Epidermal melanocyte (primary cell): ENCODE data around the gene BCL2L13.
A peak's percentile ranks its signal among the peaks of the same experiment; 100 is the strongest.
"Not testable (repeated sequence)": the region's sequence is repeated elsewhere in the genome, so short reads cannot be mapped to it uniquely, and the experiment has no call there.

Source experiments
- DNase-seq: peaks from one replicate; pipeline ENCODE4 v3.0.0; 2011; ENCODE audit warnings: low spot score; ENCODE audit not compliant: insufficient read length

BCL2L13 gene

GRCh38 chr22:17636850-17637249 is 1.7 kb upstream of the BCL2L13 start:
- DNase-seq: not testable (repeated sequence)

- no peak for DNase-seq
Measured at GRCh38 chr22:17637490-17638181, 921 bp upstream of the BCL2L13 start.

- peak; percentile 44 for DNase-seq
Measured at GRCh38 chr22:17638182-17638431, 450 bp upstream of the BCL2L13 start.

GRCh38 chr22:17639247-17639741 is 737 bp downstream of the BCL2L13 start:
- DNase-seq: peak; percentile 43

GRCh38 chr22:17641269-17641668 is 2.7 kb downstream of the BCL2L13 start:
- DNase-seq: no peak

GRCh38 chr22:17642357-17642756 is 3.8 kb downstream of the BCL2L13 start:
- DNase-seq: not testable (repeated sequence)

GRCh38 chr22:17647452-17647851 is 8.9 kb downstream of the BCL2L13 start:
- DNase-seq: no peak

- DNase-seq: no peak
Measured at GRCh38 chr22:17647991-17648390, 9.4 kb downstream of the BCL2L13 start.

- DNase-seq: no peak
Measured at GRCh38 chr22:17648569-17648968, 10.0 kb downstream of the BCL2L13 start.

GRCh38 chr22:17655289-17655688 is 16.7 kb downstream of the BCL2L13 start:
- no peak for DNase-seq

- DNase-seq: no peak
Measured at GRCh38 chr22:17656870-17657395, 18.4 kb downstream of the BCL2L13 start.

- DNase-seq: no peak
Measured at GRCh38 chr22:17664414-17665055, 26.0 kb downstream of the BCL2L13 start.

- no peak for DNase-seq
Measured at GRCh38 chr22:17665248-17665647, 26.7 kb downstream of the BCL2L13 start.

- DNase-seq: no peak
Measured at GRCh38 chr22:17665854-17666253, 27.3 kb downstream of the BCL2L13 start.

GRCh38 chr22:17671521-17672092 is 33.0 kb downstream of the BCL2L13 start:
- not testable (repeated sequence) for DNase-seq

- no peak for DNase-seq
Measured at GRCh38 chr22:17672417-17672991, 33.9 kb downstream of the BCL2L13 start.

- DNase-seq: no peak
Measured at GRCh38 chr22:17674152-17674551, 35.6 kb downstream of the BCL2L13 start.

GRCh38 chr22:17675584-17675983 is 37.0 kb downstream of the BCL2L13 start:
- DNase-seq: no peak

- no peak for DNase-seq
Measured at GRCh38 chr22:17678817-17679385, 40.3 kb downstream of the BCL2L13 start.

- DNase-seq: no peak
Measured at GRCh38 chr22:17684245-17684644, 45.7 kb downstream of the BCL2L13 start.

GRCh38 chr22:17692841-17693240 is 54.3 kb downstream of the BCL2L13 start:
- DNase-seq: no peak

GRCh38 chr22:17694193-17694592 is 55.6 kb downstream of the BCL2L13 start:
- DNase-seq: no peak
